22Rv1 (cell line): ENCODE measurements around the gene SEC63.

Experiments
- ZFX ChIP-seq: fragments of 450-650 bp; IDR thresholded peaks from 2 replicates; pipeline ENCODE4 v1.6.1; 2017; ENCODE audit warnings: antibody characterized with exemption, borderline replicate concordance
- TF ChIP-seq, protein P1 (sequence below): fragments of 450-650 bp; IDR thresholded peaks from 2 replicates; pipeline ENCODE4 v1.5.1; 2017; ENCODE audit warnings: mild to moderate bottlenecking

- TF ChIP-seq, protein P1, sequence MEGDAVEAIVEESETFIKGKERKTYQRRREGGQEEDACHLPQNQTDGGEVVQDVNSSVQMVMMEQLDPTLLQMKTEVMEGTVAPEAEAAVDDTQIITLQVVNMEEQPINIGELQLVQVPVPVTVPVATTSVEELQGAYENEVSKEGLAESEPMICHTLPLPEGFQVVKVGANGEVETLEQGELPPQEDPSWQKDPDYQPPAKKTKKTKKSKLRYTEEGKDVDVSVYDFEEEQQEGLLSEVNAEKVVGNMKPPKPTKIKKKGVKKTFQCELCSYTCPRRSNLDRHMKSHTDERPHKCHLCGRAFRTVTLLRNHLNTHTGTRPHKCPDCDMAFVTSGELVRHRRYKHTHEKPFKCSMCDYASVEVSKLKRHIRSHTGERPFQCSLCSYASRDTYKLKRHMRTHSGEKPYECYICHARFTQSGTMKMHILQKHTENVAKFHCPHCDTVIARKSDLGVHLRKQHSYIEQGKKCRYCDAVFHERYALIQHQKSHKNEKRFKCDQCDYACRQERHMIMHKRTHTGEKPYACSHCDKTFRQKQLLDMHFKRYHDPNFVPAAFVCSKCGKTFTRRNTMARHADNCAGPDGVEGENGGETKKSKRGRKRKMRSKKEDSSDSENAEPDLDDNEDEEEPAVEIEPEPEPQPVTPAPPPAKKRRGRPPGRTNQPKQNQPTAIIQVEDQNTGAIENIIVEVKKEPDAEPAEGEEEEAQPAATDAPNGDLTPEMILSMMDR = no peak
- TF ChIP-seq ZFX = no peak
Observed at GRCh38 chr6:107936162-107936909, 21.7 kb downstream of the SEC63 start.
